Measurements from ENCODE around the gene CRISPLD2. TPM values are rescaled to one million over a fixed set of nuclear protein-coding genes. Genes with fewer than 3 reads are reported as not detected.

Gene CRISPLD2
- total and polyA plus RNA-seq, 8 donors = 13.8 to 106 (median 24.9) TPM

DNA sequence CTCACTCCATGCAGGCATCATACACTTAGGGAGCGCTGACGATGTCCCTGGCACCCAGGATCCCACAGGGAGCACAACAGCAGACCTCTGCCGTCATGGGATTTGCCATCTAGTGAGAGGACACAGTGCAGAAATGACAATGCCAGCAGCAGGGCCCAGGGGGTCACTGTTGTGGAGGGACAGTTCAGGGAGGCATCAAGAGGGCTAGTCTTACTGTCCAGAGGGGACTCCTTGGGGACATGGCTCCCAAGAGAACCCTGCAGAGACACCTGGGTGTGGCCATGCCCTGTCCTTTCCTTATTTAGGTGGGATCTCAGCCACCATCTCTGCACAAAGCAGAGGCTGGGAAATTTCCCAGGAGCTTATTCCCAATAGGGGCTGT, 73.7 kb downstream of the CRISPLD2 start:
- H3K9me3 ChIP-seq = no peaks in the 10 kb centered on the region
- H3K27ac ChIP-seq = peak overlapping the region in 1 of 2 donors; percentile 93
- ATAC-seq (no peak), DNase-seq (no peak)
- peaks cover 0 to 71% of the 10 kb centered on the region in 2 donors for H3K4me1 ChIP-seq
- H3K36me3 ChIP-seq = no peaks in the 10 kb centered on the region
- TF ChIP-seq, protein P1, sequence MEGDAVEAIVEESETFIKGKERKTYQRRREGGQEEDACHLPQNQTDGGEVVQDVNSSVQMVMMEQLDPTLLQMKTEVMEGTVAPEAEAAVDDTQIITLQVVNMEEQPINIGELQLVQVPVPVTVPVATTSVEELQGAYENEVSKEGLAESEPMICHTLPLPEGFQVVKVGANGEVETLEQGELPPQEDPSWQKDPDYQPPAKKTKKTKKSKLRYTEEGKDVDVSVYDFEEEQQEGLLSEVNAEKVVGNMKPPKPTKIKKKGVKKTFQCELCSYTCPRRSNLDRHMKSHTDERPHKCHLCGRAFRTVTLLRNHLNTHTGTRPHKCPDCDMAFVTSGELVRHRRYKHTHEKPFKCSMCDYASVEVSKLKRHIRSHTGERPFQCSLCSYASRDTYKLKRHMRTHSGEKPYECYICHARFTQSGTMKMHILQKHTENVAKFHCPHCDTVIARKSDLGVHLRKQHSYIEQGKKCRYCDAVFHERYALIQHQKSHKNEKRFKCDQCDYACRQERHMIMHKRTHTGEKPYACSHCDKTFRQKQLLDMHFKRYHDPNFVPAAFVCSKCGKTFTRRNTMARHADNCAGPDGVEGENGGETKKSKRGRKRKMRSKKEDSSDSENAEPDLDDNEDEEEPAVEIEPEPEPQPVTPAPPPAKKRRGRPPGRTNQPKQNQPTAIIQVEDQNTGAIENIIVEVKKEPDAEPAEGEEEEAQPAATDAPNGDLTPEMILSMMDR (IDR thresholded peaks at IDR 0.05) = no peak
- H3K27me3 ChIP-seq = peaks cover 0 to 4% of the 10 kb centered on the region in 2 donors
- no peak overlapping the region for H3K4me3 ChIP-seq
- intact Hi-C loops (cut with DNase I) = no loop called here

DNA sequence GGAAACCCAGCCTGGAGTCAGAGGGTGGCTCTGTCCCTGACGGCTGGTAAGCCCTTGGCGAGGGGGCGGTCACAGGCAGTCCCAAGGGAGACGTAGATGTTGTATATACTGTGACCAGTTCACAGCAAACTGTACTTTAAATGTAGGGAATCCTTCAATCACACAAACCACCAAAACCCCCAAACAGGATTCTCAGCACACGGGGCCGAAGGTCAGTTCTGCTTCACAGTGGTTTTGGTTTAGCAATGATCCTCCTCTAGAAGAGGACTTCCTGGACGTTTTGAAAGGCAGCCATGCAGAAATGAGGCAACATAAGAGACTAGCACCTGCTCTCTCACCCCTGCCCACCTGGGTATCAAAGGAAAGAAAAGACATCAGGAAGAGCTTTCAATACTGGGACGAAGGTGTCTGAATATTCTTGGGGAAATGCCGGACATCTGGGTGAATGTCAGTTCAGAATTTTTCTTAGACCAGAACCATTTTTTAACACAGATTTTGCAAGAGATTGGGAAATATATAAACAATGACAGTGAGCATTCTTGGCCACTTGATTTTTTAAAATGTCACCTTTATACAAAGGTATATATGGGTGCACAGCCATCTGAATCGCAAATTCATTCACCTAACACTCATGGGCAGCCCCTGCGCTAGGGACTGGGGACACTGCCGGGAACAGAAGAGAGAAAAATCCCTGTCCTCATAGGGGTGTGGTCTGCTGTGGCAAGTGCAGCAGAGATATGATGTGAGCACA, 74.2 kb downstream of the CRISPLD2 start:
- DNase-seq (no peak), ATAC-seq (peak; percentile 13)
- Histone ChIP-seq H3K4me1 (peaks cover 0 to 74% of the 10 kb centered on the region in 2 donors), H3K36me3 (no peaks in the 10 kb centered on the region), H3K4me3 (no peak overlapping the region), H3K27ac (peak overlapping the region in 1 of 2 donors; percentile 93), H3K9me3 (no peaks in the 10 kb centered on the region), H3K27me3 (peaks cover 0 to 4% of the 10 kb centered on the region in 2 donors)
- TF ChIP-seq, protein P1 (IDR thresholded peaks at IDR 0.05) = no peak
- intact Hi-C loops (cut with DNase I) = no loop called here

DNA sequence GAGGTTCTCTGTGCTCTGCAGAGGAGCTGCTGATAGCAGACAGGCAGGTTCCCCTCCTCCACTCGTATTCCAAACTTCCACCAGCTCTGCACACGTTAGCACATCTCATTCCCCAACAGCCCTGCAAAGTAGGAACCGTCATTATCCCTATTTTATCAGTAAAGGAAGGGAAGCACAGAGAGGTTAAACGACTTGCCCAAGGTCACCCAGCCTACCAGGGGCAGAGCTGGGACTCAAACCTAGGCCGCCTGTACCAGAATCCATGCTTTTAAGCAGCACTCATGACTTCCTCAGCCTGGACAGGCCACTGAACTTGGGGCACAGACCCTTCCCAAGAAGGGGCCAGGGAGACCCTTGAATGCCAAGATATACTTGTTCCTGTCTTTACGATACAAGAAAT, 75.2 kb downstream of the CRISPLD2 start:
- Histone ChIP-seq H3K36me3 (no peaks in the 10 kb centered on the region), H3K4me1 (peaks cover 0 to 77% of the 10 kb centered on the region in 2 donors), H3K27me3 (peaks cover 0 to 4% of the 10 kb centered on the region in 2 donors), H3K4me3 (no peak overlapping the region), H3K27ac (peak overlapping the region in 1 of 2 donors; percentile 93), H3K9me3 (no peaks in the 10 kb centered on the region)
- ATAC-seq (no peak), DNase-seq (no peak)
- TF ChIP-seq, protein P1 (IDR thresholded peaks at IDR 0.05) = no peak
- intact Hi-C loops (cut with DNase I) = no loop called here

DNA sequence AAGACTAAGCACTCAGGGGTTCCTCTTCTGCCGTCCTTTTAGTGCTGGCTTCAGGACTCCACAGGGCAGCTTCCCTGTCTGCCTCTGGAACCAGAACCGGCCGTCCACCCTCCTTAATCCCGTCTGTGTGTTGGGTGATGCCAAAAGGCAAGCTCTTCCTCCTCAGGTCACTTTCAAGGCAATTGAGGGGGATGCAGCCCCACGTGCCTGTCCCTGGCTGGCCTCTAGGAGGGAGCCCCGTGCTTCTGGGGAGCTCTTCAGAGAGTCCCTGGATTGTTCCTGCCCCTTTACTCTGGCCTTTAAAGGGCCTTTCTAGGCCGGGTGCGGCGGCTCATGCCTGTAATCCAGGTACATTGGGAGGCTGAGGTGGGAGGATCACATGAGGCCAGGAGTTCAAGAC, 77.1 kb downstream of the CRISPLD2 start:
- peaks cover 0 to 3% of the 10 kb centered on the region in 2 donors for H3K27me3 ChIP-seq
- no peak for DNase-seq
- peaks cover 0 to 70% of the 10 kb centered on the region in 2 donors for H3K4me1 ChIP-seq
- intact Hi-C loops (cut with DNase I) = no loop called here
- TF ChIP-seq, protein P1 (IDR thresholded peaks at IDR 0.05) = no peak
- H3K9me3 ChIP-seq = no peaks in the 10 kb centered on the region
- no peak for ATAC-seq
- H3K27ac ChIP-seq = peak overlapping the region in 1 of 2 donors; percentile 96
- H3K4me3 ChIP-seq = no peak overlapping the region
- no peaks in the 10 kb centered on the region for H3K36me3 ChIP-seq

DNA sequence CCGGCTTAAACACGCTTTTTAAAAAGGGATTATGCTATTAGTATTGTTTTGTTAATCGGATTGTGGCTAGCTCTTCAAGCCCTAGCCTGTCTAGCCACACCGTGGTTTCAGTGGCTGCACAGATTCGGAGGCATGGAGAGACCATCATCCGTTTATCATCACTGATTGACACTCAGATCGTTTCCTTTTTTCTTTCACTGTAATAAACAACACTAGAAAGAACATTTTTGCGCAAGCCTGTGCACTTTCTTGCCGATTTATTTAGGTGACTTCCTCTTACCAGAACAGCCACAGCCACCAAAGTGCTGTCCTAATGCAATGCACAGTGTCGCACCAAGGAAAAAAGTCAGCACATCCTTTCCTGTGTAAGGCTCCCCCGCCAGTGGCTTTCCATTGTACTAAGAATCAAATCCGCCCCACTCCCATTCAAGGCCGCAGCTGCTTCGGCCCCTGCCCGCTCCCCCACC, 78.2 kb downstream of the CRISPLD2 start:
- ATAC-seq = peak; percentile 44

More for the DNA sequence above, 78.2 kb downstream of the CRISPLD2 start:
- H3K4me1 ChIP-seq = peaks cover 0 to 59% of the 10 kb centered on the region in 2 donors
- peak overlapping the region in 1 of 2 donors; percentile 96 for H3K27ac ChIP-seq
- intact Hi-C loops (cut with DNase I) = no loop called here
- no peak for DNase-seq
- TF ChIP-seq, protein P1 (IDR thresholded peaks at IDR 0.05) = no peak
- H3K4me3 ChIP-seq = no peak overlapping the region
- H3K9me3 ChIP-seq = no peaks in the 10 kb centered on the region
- H3K27me3 ChIP-seq = no peaks in the 10 kb centered on the region
- no peaks in the 10 kb centered on the region for H3K36me3 ChIP-seq
